ENCODE results near the gene GADD45G. TPM values are rescaled to one million over a fixed set of nuclear protein-coding genes. Genes with fewer than 3 reads are reported as not detected.

GADD45G gene
- total RNA-seq, 4 donors from 2014 or later = 8.3 to 27.2 (median 14.4) TPM

GRCh38 chr9:89654025-89654662 lies 49.3 kb downstream of the GADD45G start:
- 63 to 67% methylated on average over 7 of the region's 7 CpGs for WGBS, 2 donors
- TF ChIP-seq, protein P1, sequence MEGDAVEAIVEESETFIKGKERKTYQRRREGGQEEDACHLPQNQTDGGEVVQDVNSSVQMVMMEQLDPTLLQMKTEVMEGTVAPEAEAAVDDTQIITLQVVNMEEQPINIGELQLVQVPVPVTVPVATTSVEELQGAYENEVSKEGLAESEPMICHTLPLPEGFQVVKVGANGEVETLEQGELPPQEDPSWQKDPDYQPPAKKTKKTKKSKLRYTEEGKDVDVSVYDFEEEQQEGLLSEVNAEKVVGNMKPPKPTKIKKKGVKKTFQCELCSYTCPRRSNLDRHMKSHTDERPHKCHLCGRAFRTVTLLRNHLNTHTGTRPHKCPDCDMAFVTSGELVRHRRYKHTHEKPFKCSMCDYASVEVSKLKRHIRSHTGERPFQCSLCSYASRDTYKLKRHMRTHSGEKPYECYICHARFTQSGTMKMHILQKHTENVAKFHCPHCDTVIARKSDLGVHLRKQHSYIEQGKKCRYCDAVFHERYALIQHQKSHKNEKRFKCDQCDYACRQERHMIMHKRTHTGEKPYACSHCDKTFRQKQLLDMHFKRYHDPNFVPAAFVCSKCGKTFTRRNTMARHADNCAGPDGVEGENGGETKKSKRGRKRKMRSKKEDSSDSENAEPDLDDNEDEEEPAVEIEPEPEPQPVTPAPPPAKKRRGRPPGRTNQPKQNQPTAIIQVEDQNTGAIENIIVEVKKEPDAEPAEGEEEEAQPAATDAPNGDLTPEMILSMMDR (IDR thresholded peaks at IDR 0.05) = no peak
- no peak for TF ChIP-seq POLR2A (IDR thresholded peaks at IDR 0.05)
- Histone ChIP-seq H3K27me3 (no peaks in the 10 kb centered on the region), H3K4me3 (replicated peaks in 1 of 3) (no peak overlapping the region), H3K9me3 (no peaks in the 10 kb centered on the region), H3K36me3 (no peaks in the 10 kb centered on the region), H3K4me1 (peaks cover 10 to 32% of the 10 kb centered on the region in 2 donors), H3K27ac (peak overlapping the region in 1 of 3 donors; percentile 36)
- DNase-seq = peak; percentile 65 to 70
- intact Hi-C loops (cut with DNase I) = no loop called here

- Histone ChIP-seq H3K9me3 (no peaks in the 10 kb centered on the region), H3K4me3 (replicated peaks in 1 of 3) (no peak overlapping the region), H3K36me3 (no peaks in the 10 kb centered on the region), H3K27ac (peak overlapping the region in 1 of 3 donors; percentile 23), H3K27me3 (no peaks in the 10 kb centered on the region), H3K4me1 (peaks cover 17 to 44% of the 10 kb centered on the region in 2 donors)
- intact Hi-C loops (cut with DNase I) = loop anchor here (5.0 kb wide), 1 partner anchor 33 kb away; no protein-coding TSS in a partner anchor
- 88 to 90% methylated on average over 15 to 17 of the region's 17 CpGs for WGBS, 2 donors
- DNase-seq = no peak
- TF ChIP-seq POLR2A (IDR thresholded peaks at IDR 0.05) = no peak
- TF ChIP-seq, protein P1 (IDR thresholded peaks at IDR 0.05) = no peak
Observed at GRCh38 chr9:89655056-89655989, 50.5 kb downstream of the GADD45G start.

Other genes starting within 250 kb of the GADD45G start
- 10 to 100 TPM; 19.9 to 29.6 (median 28.9) TPM for gene SEMA4D, start 106.9 kb upstream of the GADD45G start, total RNA-seq

Data from thyroid gland (tissue), 4 donors.